HepG2 (cell line): ENCODE results near the gene SLC22A23. TPM values are rescaled to one million over a fixed set of nuclear protein-coding genes. Genes with fewer than 3 reads are reported as not detected.

ENCODE experiments used
- FOXP1 ChIP-seq, 2 experiments: fragments of 450-650 bp in 1 of 2; IDR thresholded peaks; 2 replicates each; pipeline ENCODE4 v1.6.1; 2017 to 2018; ENCODE audit warnings: antibody characterized with exemption in 1 of 2
- FOXP4 ChIP-seq: sonication (generic); formaldehyde crosslinking; IDR thresholded peaks from 2 replicates; pipeline ENCODE4 v1.4.0; 2020; ENCODE audit warnings: missing genetic modification reagents
- HDAC1 ChIP-seq: sonication (generic); formaldehyde crosslinking; IDR thresholded peaks from 2 replicates; pipeline ENCODE4 v1.5.1; 2020; ENCODE audit warnings: mild to moderate bottlenecking, missing genetic modification reagents
- JUN ChIP-seq: sonication (generic); formaldehyde crosslinking; IDR thresholded peaks from 2 replicates; pipeline ENCODE4 v1.4.0; 2020; ENCODE audit warnings: mild to moderate bottlenecking, missing genetic modification reagents
- KLF11 ChIP-seq: IDR thresholded peaks from 2 replicates; pipeline ENCODE4 v1.6.1; 2016; ENCODE audit warnings: missing compliant biosample characterization
- KMT2A ChIP-seq: sonication (generic); formaldehyde crosslinking; IDR thresholded peaks from 2 replicates; pipeline ENCODE4 v1.4.0; 2020; ENCODE audit warnings: missing genetic modification reagents
- PCBP2 ChIP-seq: fragments of 200-400 bp; formaldehyde crosslinking; optimal IDR thresholded peaks from 2 replicates; pipeline ENCODE3; 2018; ENCODE audit warnings: low read length, low read depth; ENCODE audit not compliant: poor library complexity, severe bottlenecking
- REXO4 ChIP-seq: sonication (generic); formaldehyde crosslinking; IDR thresholded peaks from 2 replicates; pipeline ENCODE4 v1.8.0; 2022; ENCODE audit warnings: missing genetic modification reagents, mild to moderate bottlenecking, borderline replicate concordance
- SALL2 ChIP-seq: sonication (generic); formaldehyde crosslinking; IDR thresholded peaks from 2 replicates; pipeline ENCODE4 v1.8.1; 2023; ENCODE audit warnings: mild to moderate bottlenecking, missing genetic modification reagents, inconsistent platforms
- SRY ChIP-seq: sonication (generic); formaldehyde crosslinking; IDR thresholded peaks from 2 replicates; pipeline ENCODE4 v1.8.0; 2022; ENCODE audit warnings: mild to moderate bottlenecking, missing genetic modification reagents
- ZMYM3 ChIP-seq: sonication (generic); formaldehyde crosslinking; IDR thresholded peaks from 2 replicates; pipeline ENCODE4 v1.5.1; 2020; ENCODE audit warnings: mild to moderate bottlenecking, missing genetic modification reagents
- ZNF24 ChIP-seq: fragments of 450-650 bp; IDR thresholded peaks from 2 replicates; pipeline ENCODE4 v1.6.1; 2017; ENCODE audit warnings: antibody characterized with exemption, mild to moderate bottlenecking
- ZNF274 ChIP-seq: sonication (generic); formaldehyde crosslinking; IDR thresholded peaks from 2 replicates; pipeline ENCODE4 v1.5.1; 2020; ENCODE audit warnings: mild to moderate bottlenecking, missing genetic modification reagents
- ZNF44 ChIP-seq: sonication (generic); formaldehyde crosslinking; IDR thresholded peaks from 2 replicates; pipeline ENCODE4 v1.5.1; 2020; ENCODE audit warnings: mild to moderate bottlenecking, missing genetic modification reagents
- polyA plus RNA-seq, 8 experiments: library from polyadenylated mRNA; depleted of rRNA in 3 of 8; stranded (reverse) in 7 of 8; unstranded in 1 of 8; fragments of >200 nt; fragmentation: Illumina TruSeq in 4 of 8; extraction: Trizol in 4 of 8; gene quantifications; 2 replicates each; pipeline versions ENCODE4 v1.2.1 to v1.2.3, GENCODE V29; 2011 to 2016; ENCODE audit warnings: low read depth in 4 of 8, missing spikeins in 1 of 8, mixed read lengths in 1 of 8; ENCODE audit not compliant: insufficient read depth in 1 of 8
- total RNA-seq, 5 experiments: library from RNA; depleted of rRNA; stranded (reverse); fragments of >200 nt; fragmentation: Illumina TruSeq; extraction: Trizol; gene quantifications; 2 replicates each; pipeline ENCODE4 v1.2.3, GENCODE V29; 2016; ENCODE audit warnings: low read depth in 1 of 5
- TF ChIP-seq, protein P1 (sequence below): sonication (generic); formaldehyde crosslinking; IDR thresholded peaks from 2 replicates; pipeline ENCODE4 v1.8.0; 2022; ENCODE audit warnings: mild to moderate bottlenecking, missing genetic modification reagents; ENCODE audit not compliant: insufficient replicate concordance
- TF ChIP-seq, protein P2 (sequence below): sonication (generic); formaldehyde crosslinking; conservative IDR thresholded peaks from 2 replicates; pipeline ENCODE4 v1.8.0; 2022; ENCODE audit warnings: low read depth, missing genetic modification reagents
- TF ChIP-seq, protein P3 (sequence below): sonication (generic); formaldehyde crosslinking; IDR thresholded peaks from 2 replicates; pipeline ENCODE4 v1.5.1; 2020; ENCODE audit warnings: mild to moderate bottlenecking, missing genetic modification reagents, borderline replicate concordance

Gene SLC22A23
- total and polyA plus RNA-seq, 2 of the 13 experiments (the other 11 are each of a cell fraction or from before 2014, with no cell fraction given) = 11.8 to 17.5 TPM

- TF ChIP-seq, protein P1, sequence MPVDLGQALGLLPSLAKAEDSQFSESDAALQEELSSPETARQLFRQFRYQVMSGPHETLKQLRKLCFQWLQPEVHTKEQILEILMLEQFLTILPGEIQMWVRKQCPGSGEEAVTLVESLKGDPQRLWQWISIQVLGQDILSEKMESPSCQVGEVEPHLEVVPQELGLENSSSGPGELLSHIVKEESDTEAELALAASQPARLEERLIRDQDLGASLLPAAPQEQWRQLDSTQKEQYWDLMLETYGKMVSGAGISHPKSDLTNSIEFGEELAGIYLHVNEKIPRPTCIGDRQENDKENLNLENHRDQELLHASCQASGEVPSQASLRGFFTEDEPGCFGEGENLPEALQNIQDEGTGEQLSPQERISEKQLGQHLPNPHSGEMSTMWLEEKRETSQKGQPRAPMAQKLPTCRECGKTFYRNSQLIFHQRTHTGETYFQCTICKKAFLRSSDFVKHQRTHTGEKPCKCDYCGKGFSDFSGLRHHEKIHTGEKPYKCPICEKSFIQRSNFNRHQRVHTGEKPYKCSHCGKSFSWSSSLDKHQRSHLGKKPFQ (CRISPR knock-in tag) = no peak
- no peak for TF ChIP-seq ZNF274 (CRISPR knock-in tag)
- TF ChIP-seq PCBP2 = no peak
- peak; percentile 62; the same call in 1 of the 2 replicates for TF ChIP-seq JUN
- TF ChIP-seq ZNF44 = no peak
- TF ChIP-seq, protein P2, sequence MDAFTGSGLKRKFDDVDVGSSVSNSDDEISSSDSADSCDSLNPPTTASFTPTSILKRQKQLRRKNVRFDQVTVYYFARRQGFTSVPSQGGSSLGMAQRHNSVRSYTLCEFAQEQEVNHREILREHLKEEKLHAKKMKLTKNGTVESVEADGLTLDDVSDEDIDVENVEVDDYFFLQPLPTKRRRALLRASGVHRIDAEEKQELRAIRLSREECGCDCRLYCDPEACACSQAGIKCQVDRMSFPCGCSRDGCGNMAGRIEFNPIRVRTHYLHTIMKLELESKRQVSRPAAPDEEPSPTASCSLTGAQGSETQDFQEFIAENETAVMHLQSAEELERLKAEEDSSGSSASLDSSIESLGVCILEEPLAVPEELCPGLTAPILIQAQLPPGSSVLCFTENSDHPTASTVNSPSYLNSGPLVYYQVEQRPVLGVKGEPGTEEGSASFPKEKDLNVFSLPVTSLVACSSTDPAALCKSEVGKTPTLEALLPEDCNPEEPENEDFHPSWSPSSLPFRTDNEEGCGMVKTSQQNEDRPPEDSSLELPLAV (CRISPR knock-in tag) = no peak
- no peak for TF ChIP-seq KMT2A (CRISPR knock-in tag)
- no peak; the same call in 1 of the 2 replicates for TF ChIP-seq FOXP4 (CRISPR knock-in tag)
- no peak; the same call in 1 of the 2 replicates for TF ChIP-seq SRY (CRISPR knock-in tag)
- TF ChIP-seq ZMYM3 (CRISPR knock-in tag) = no peak
- TF ChIP-seq HDAC1 (CRISPR knock-in tag) = peak; percentile 48; the same call in 1 of the 2 replicates
- TF ChIP-seq FOXP1 (IDR thresholded peaks at IDR 0.05) = peak; percentile 41
- TF ChIP-seq FOXP1 (CRISPR knock-in tag; IDR thresholded peaks at IDR 0.05) = peak; percentile 74
- TF ChIP-seq, protein P3, sequence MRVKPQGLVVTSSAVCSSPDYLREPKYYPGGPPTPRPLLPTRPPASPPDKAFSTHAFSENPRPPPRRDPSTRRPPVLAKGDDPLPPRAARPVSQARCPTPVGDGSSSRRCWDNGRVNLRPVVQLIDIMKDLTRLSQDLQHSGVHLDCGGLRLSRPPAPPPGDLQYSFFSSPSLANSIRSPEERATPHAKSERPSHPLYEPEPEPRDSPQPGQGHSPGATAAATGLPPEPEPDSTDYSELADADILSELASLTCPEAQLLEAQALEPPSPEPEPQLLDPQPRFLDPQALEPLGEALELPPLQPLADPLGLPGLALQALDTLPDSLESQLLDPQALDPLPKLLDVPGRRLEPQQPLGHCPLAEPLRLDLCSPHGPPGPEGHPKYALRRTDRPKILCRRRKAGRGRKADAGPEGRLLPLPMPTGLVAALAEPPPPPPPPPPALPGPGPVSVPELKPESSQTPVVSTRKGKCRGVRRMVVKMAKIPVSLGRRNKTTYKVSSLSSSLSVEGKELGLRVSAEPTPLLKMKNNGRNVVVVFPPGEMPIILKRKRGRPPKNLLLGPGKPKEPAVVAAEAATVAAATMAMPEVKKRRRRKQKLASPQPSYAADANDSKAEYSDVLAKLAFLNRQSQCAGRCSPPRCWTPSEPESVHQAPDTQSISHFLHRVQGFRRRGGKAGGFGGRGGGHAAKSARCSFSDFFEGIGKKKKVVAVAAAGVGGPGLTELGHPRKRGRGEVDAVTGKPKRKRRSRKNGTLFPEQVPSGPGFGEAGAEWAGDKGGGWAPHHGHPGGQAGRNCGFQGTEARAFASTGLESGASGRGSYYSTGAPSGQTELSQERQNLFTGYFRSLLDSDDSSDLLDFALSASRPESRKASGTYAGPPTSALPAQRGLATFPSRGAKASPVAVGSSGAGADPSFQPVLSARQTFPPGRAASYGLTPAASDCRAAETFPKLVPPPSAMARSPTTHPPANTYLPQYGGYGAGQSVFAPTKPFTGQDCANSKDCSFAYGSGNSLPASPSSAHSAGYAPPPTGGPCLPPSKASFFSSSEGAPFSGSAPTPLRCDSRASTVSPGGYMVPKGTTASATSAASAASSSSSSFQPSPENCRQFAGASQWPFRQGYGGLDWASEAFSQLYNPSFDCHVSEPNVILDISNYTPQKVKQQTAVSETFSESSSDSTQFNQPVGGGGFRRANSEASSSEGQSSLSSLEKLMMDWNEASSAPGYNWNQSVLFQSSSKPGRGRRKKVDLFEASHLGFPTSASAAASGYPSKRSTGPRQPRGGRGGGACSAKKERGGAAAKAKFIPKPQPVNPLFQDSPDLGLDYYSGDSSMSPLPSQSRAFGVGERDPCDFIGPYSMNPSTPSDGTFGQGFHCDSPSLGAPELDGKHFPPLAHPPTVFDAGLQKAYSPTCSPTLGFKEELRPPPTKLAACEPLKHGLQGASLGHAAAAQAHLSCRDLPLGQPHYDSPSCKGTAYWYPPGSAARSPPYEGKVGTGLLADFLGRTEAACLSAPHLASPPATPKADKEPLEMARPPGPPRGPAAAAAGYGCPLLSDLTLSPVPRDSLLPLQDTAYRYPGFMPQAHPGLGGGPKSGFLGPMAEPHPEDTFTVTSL = peak; percentile 85; the same call in 1 of the 2 replicates
- no peak for TF ChIP-seq KLF11 (CRISPR knock-in tag)
- TF ChIP-seq SALL2 (CRISPR knock-in tag) = no peak
- TF ChIP-seq REXO4 = no peak
- TF ChIP-seq ZNF24 = peak; percentile 75
Measured at GRCh38 chr6:3382326-3383279, 74.2 kb downstream of the SLC22A23 start (continued).
